C1 segment of cervical spinal cord (tissue), 14 donors: ENCODE data around the gene BTBD6.
"Not testable (repeated sequence)": the region's sequence is repeated elsewhere in the genome, so short reads cannot be mapped to it uniquely, and the experiment has no call there.

Experiments
- DNase-seq, 14 donors: peaks; one replicate each; lab custom pipeline; 2025; lab: John Stamatoyannopoulos, UW

The BTBD6 gene

GRCh38 chr14:105294142-105294597, 45.8 kb downstream of the BTBD6 start:
- DNase-seq = peak in 9 of 14 donors; percentile 26 to 89 (median 51)

GRCh38 chr14:105297311-105297710, 49.0 kb downstream of the BTBD6 start:
- not testable (repeated sequence) for DNase-seq

GRCh38 chr14:105299654-105300541, 51.6 kb downstream of the BTBD6 start:
- peak in 2 of 14 donors; percentile 65 to 72 for DNase-seq
